ENCODE data around the gene SLC9A3. TPM values are rescaled to one million over a fixed set of nuclear protein-coding genes. Genes with fewer than 3 reads are reported as not detected.

SLC9A3 gene
- total and polyA plus RNA-seq, 7 donors, result 0.81 to 1.7 (median 1.2) TPM

DNA sequence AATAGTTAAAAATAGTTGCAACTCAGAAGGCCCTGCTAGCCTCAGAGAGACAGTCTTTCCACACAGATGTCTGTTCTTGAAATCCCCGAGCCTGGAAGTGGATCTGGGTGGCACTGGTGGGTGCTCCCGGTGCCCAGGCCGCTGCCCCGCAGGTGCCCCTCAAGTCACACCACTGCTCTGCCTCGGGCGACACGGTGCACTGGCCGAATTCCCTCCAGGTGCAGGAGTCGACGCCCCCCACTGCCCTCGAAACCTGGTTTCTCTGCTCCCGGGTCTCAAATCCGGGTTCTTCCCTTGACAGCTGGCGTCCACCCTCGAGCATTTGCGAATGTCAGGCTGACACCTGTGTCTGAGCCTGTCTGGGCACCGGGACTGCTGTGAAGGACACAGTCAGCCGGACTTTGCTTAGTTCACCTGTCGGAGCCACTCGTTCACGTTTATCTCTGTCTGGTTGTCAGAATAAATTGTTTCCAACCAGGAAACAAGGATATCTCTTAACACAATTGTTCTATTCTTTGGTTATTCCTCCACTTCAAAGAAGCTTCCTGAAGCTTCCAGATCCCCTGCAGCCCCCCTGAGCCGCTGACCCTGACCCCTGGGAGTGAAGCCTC is 27.1 kb downstream of the SLC9A3 start:
- WGBS, 3 donors, result 55 to 68% (median 58%) methylated on average over 22 of the region's 22 CpGs
- DNase-seq, result no peak
- no peak for TF ChIP-seq CTCF (IDR thresholded peaks at IDR 0.05)
- Histone ChIP-seq H3K27ac (no peak overlapping the region), H3K9me3 (no peaks in the 10 kb centered on the region), H3K36me3 (ENCODE audit: insufficient read depth in 1 of 2, low read depth in 1 of 2) (no peaks in the 10 kb centered on the region), H3K4me1 (no peaks in the 10 kb centered on the region), H3K4me3 (no peak overlapping the region), H3K27me3 (ENCODE audit: insufficient read depth in 3 of 3, low read length in 2 of 3) (peaks cover 0 to 75% (median 12%) of the 10 kb centered on the region in 3 donors)
- intact Hi-C loops (cut with DNase I), result no loop called here
- ATAC-seq, result no peak

DNA sequence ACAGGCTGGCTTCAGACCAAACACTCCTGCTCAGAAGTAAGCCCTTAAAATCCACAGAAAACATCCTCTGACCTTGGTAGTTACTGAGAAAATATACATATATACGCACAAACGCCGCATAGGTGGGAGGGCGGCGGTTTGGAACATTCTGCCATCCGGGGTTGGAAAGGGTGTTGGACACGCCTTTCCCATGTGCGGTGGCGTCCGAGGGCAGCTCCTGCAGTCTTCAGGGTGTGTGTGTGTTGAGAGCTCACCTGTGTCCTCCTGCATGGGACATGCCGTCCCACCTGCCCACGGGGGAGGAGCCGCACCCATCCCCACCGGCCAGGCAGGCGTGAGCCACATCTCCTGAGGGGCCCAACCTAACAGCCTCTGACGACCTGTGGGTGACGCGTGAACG is 28.2 kb downstream of the SLC9A3 start:
- H3K27ac ChIP-seq, result no peak overlapping the region
- WGBS, 3 donors, result 52 to 60% (median 57%) methylated on average over 19 of the region's 19 CpGs
- TF ChIP-seq CTCF (IDR thresholded peaks at IDR 0.05), result no peak
- no peaks in the 10 kb centered on the region for H3K36me3 ChIP-seq (ENCODE audit: insufficient read depth in 1 of 2, low read depth in 1 of 2)
- H3K9me3 ChIP-seq, result no peaks in the 10 kb centered on the region
- intact Hi-C loops (cut with DNase I), result no loop called here
- DNase-seq (no peak), ATAC-seq (no peak)
- H3K4me1 ChIP-seq, result no peaks in the 10 kb centered on the region
- H3K27me3 ChIP-seq (ENCODE audit: insufficient read depth in 3 of 3, low read length in 2 of 3), result peaks cover 0 to 71% (median 16%) of the 10 kb centered on the region in 3 donors
- H3K4me3 ChIP-seq, result no peak overlapping the region

DNA sequence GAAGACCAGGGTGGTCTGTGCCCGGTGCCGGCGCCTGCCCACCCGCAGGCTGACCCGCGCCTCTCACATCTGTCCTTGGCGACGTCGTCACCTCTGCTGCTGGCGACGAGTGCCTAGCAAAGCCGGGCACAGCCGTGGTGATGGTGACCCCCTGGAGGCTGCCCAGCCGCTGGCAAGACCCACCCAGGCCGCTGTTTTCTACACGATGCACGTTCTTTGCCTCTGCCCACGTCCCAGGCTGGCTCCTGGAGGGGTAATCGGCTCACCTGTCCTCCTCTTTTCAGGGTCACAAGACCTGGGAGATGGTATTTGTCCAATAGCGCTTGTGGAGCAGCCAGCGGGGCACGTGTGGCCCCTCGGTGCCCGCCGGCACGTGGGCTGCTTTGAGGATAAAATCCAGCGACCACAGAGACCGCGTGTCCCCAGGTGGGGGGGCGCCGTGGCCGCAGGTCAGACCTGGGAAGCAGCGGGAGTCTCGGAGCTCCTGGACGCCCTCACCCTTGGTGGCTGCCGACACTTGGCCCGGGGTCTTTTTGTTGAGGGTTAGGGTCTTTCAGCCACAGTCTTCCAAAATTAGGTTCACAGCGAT is 29.5 kb downstream of the SLC9A3 start:
- intact Hi-C loops (cut with DNase I), result no loop called here
- Histone ChIP-seq H3K36me3 (ENCODE audit: insufficient read depth in 1 of 2, low read depth in 1 of 2) (no peaks in the 10 kb centered on the region), H3K4me3 (no peak overlapping the region), H3K27ac (no peak overlapping the region), H3K27me3 (ENCODE audit: insufficient read depth in 3 of 3, low read length in 2 of 3) (peaks cover 0 to 80% (median 20%) of the 10 kb centered on the region in 3 donors), H3K4me1 (no peaks in the 10 kb centered on the region), H3K9me3 (no peaks in the 10 kb centered on the region)
- TF ChIP-seq CTCF (IDR thresholded peaks at IDR 0.05), result no peak
- ATAC-seq (no peak), DNase-seq (no peak)
- WGBS, 3 donors, result 84 to 89% (median 85%) methylated on average over 38 of the region's 38 CpGs

- DNase-seq (no peak), ATAC-seq (no peak)
- no peaks in the 10 kb centered on the region for H3K9me3 ChIP-seq
- 41 to 49% (median 42%) methylated on average over 12 to 13 of the region's 13 CpGs for WGBS, 3 donors
- no peak for TF ChIP-seq CTCF (IDR thresholded peaks at IDR 0.05)
- H3K36me3 ChIP-seq (ENCODE audit: insufficient read depth in 1 of 2, low read depth in 1 of 2), result no peaks in the 10 kb centered on the region
- intact Hi-C loops (cut with DNase I), result no loop called here
- peaks cover 0 to 80% (median 15%) of the 10 kb centered on the region in 3 donors for H3K27me3 ChIP-seq (ENCODE audit: insufficient read depth in 3 of 3, low read length in 2 of 3)
- no peaks in the 10 kb centered on the region for H3K4me1 ChIP-seq
- no peak overlapping the region for H3K4me3 ChIP-seq
- no peak overlapping the region for H3K27ac ChIP-seq
These were observed 30.5 kb downstream of the SLC9A3 start for GRCh38 chr5:493758-494157.

Data from psoas muscle (tissue), 8 donors.